Panc1 (cell line): ENCODE data around the gene OR4C6.

Experiments
- CTCF ChIP-seq: fragments of 450-650 bp; IDR thresholded peaks from 2 replicates; pipeline ENCODE4 v1.5.1; 2017; ENCODE audit warnings: mild to moderate bottlenecking
- POLR2AphosphoS5 ChIP-seq: IDR thresholded peaks from 2 replicates; pipeline ENCODE4 v1.6.1; 2012; ENCODE audit warnings: mild to moderate bottlenecking, low read depth, low read length, moderate library complexity

DNA sequence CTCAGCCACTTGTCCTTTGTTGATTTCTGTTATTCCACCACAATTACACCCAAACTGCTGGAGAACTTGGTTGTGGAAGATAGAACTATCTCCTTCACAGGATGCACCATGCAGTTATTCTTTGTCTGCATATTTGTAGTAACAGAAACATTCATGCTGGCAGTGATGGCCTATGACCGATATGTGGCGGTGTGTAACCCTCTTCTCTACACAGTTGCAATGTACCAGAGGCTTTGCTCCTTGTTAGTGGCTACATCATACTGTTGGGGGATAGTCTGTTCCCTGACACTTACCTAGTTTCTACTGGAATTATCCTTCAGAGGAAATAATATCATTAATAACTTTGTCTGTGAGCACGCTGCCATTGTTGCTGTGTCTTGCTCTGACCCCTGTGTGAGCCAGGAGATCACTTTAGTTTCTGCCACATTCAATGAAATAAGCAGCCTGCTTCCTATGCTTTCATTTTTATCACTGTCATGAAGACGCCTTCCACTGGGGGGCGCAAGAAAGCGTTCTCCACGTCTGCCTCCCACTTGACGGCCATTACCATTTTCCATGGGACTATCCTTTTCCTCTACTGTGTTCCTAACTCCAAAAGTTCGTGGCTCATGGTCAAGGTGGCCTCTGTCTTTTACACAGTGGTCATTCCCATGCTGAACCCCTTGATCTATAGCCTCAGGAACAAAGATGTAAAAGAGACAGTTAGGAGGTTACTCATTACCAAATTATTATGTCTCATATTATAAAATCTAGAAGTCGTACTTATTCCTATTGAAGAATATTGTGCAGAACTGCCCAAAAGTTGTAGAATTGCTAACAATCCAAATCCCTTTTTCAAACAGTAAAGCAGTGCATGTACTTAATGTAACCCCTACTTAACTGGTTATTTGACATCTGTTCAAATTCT is 53.2 kb downstream of the OR4C6 start:
- TF ChIP-seq POLR2AphosphoS5, result no peak
- TF ChIP-seq CTCF, result peak; percentile 62
